HS-27A (cell line): ENCODE measurements around the gene ACADM.
A peak's percentile ranks its signal among the peaks of the same experiment; 100 is the strongest.
"Not testable (repeated sequence)": the region's sequence is repeated elsewhere in the genome, so short reads cannot be mapped to it uniquely, and the experiment has no call there.

Experiments
- DNase-seq: peaks from one replicate; pipeline ENCODE4 v3.0.0-alpha.2; 2012; ENCODE audit warnings: low read depth, missing footprints

The ACADM gene

GRCh38 chr1:75736016-75736415, 11.5 kb downstream of the ACADM start:
- DNase-seq = no peak

- DNase-seq = no peak
Measured at GRCh38 chr1:75742047-75742625, 17.6 kb downstream of the ACADM start.

GRCh38 chr1:75745276-75745675, 20.8 kb downstream of the ACADM start:
- DNase-seq = no peak

- DNase-seq = not testable (repeated sequence)
Measured at GRCh38 chr1:75757210-75757609, 32.7 kb downstream of the ACADM start.

- not testable (repeated sequence) for DNase-seq
Measured at GRCh38 chr1:75758543-75758942, 34.0 kb downstream of the ACADM start.

- no peak for DNase-seq
Measured at GRCh38 chr1:75764057-75764655, 39.6 kb downstream of the ACADM start.

GRCh38 chr1:75765697-75766355, 41.3 kb downstream of the ACADM start:
- peak; percentile 74 for DNase-seq

GRCh38 chr1:75768016-75768415, 43.5 kb downstream of the ACADM start:
- DNase-seq = no peak

- DNase-seq = no peak
Measured at GRCh38 chr1:75770761-75771160, 46.3 kb downstream of the ACADM start.

- DNase-seq = no peak
Measured at GRCh38 chr1:75771978-75772377, 47.5 kb downstream of the ACADM start.

GRCh38 chr1:75777812-75778211, 53.3 kb downstream of the ACADM start:
- DNase-seq = not testable (repeated sequence)

- DNase-seq = not testable (repeated sequence)
Measured at GRCh38 chr1:75778694-75779093, 54.2 kb downstream of the ACADM start.

GRCh38 chr1:75780183-75780582, 55.7 kb downstream of the ACADM start:
- not testable (repeated sequence) for DNase-seq

GRCh38 chr1:75783920-75784319, 59.4 kb downstream of the ACADM start:
- not testable (repeated sequence) for DNase-seq

GRCh38 chr1:75785320-75785982, 60.9 kb downstream of the ACADM start:
- DNase-seq = no peak

- peak; percentile 93 for DNase-seq
Measured at GRCh38 chr1:75785983-75786853, 61.7 kb downstream of the ACADM start, which contains the start of gene RABGGTB. RABGGTB (plus strand) TSS chr1:75786256; CDS start chr1:75786272, 16 bp downstream.

- DNase-seq = no peak
Measured at GRCh38 chr1:75786901-75787493, 62.5 kb downstream of the ACADM start.

GRCh38 chr1:75787524-75787923, 63.0 kb downstream of the ACADM start:
- DNase-seq = no peak

GRCh38 chr1:75789988-75790387, 65.5 kb downstream of the ACADM start:
- DNase-seq = no peak

- no peak for DNase-seq
Measured at GRCh38 chr1:75791022-75791421, 66.5 kb downstream of the ACADM start.

GRCh38 chr1:75792091-75792490, 67.6 kb downstream of the ACADM start:
- DNase-seq = no peak
